NB4 (cell line): ENCODE measurements around the gene TUBA4B.

Experiments used
- DNase-seq: peaks from one replicate; pipeline ENCODE4 v3.0.0; 2010; ENCODE audit warnings: low read depth
- H3K4me3 ChIP-seq: one replicate; pipeline ENCODE4 v1.5.1; 2011; ENCODE audit warnings: mild to moderate bottlenecking, low read depth, low read length, moderate library complexity
- CTCF ChIP-seq: IDR thresholded peaks from one replicate; pipeline ENCODE4 v1.5.1; 2012; ENCODE audit warnings: low read depth, low read length
- MAX ChIP-seq: IDR thresholded peaks from 2 replicates; pipeline ENCODE4 v1.6.1; 2011; ENCODE audit warnings: low read depth, low read length
- MYC ChIP-seq: IDR thresholded peaks from 2 replicates; pipeline ENCODE4 v1.6.1; 2011; ENCODE audit warnings: low read depth, low read length
- POLR2A ChIP-seq: IDR thresholded peaks from 2 replicates; pipeline ENCODE4 v1.6.1; 2011; ENCODE audit warnings: mild to moderate bottlenecking; ENCODE audit not compliant: insufficient read length; ENCODE audit errors: extremely low read depth

Gene TUBA4B

GRCh38 chr2:219277703-219278654, 24.9 kb downstream of the TUBA4B start:
- TF ChIP-seq CTCF (peak; percentile 98), MAX (no peak)
- peak; percentile 71 for DNase-seq
- no peak overlapping the region for H3K4me3 ChIP-seq

- peak overlapping the region; percentile 56 for H3K4me3 ChIP-seq
- DNase-seq, result no peak
- no peak for TF ChIP-seq CTCF
- TF ChIP-seq MAX, result no peak
- TF ChIP-seq MYC, result no peak
- no peak for TF ChIP-seq POLR2A
Observed at GRCh38 chr2:219278655-219279150, 25.7 kb downstream of the TUBA4B start.

- peak; percentile 99 for DNase-seq
- TF ChIP-seq MYC (peak; percentile 22), MAX (peak; percentile 36; the same call in 1 of the 2 replicates), POLR2A (no peak), CTCF (peak; percentile 34)
- H3K4me3 ChIP-seq, result peak within 1 kb of the TSS; percentile 56
Observed at GRCh38 chr2:219279151-219279915, 26.3 kb downstream of the TUBA4B start, which contains the start of gene DNAJB2. Gene DNAJB2, plus strand, starts transcription at chr2:219279366. Its CDS starts 468 bp downstream, at chr2:219279834.

- no peak for DNase-seq
- no peak for TF ChIP-seq POLR2A
- peak; percentile 0 for TF ChIP-seq CTCF
- H3K4me3 ChIP-seq, result peak overlapping the region; percentile 52
Observed at GRCh38 chr2:219279916-219280516, 27.0 kb downstream of the TUBA4B start.

GRCh38 chr2:219280651-219281050, 27.6 kb downstream of the TUBA4B start:
- no peak for TF ChIP-seq CTCF
- TF ChIP-seq MAX, result no peak
- no peak for TF ChIP-seq MYC
- TF ChIP-seq POLR2A, result no peak
- no peak for DNase-seq
- H3K4me3 ChIP-seq, result no peak overlapping the region
